ENCODE results near the gene DPH1. TPM values are rescaled to one million over a fixed set of nuclear protein-coding genes. Genes with fewer than 3 reads are reported as not detected.

Gene DPH1
- total and polyA plus RNA-seq, 9 donors, result 27.5 to 77.7 (median 46.0) TPM

- intact Hi-C loops (cut with DNase I), result no loop called here
- Histone ChIP-seq H3K27me3 (no peaks in the 10 kb centered on the region), H3K4me3 (no peak overlapping the region), H3K36me3 (no peaks in the 10 kb centered on the region), H3K9me3 (no peaks in the 10 kb centered on the region), H3K27ac (peak overlapping the region in 1 of 2 donors; percentile 49), H3K4me1 (ENCODE audit: insufficient read depth) (peaks cover 40% of the 10 kb centered on the region)
- TF ChIP-seq EP300 (IDR thresholded peaks at IDR 0.05) (no peak), CTCF (IDR thresholded peaks at IDR 0.05) (no peak), POLR2A (IDR thresholded peaks at IDR 0.05) (no peak)
- DNase-seq, result peak in 3 of 5 donors; percentile 37 to 62 (median 53)
- 24 to 33% (median 32%) methylated on average over 14 to 15 of the region's 15 CpGs for WGBS, 3 donors
Measured at GRCh38 chr17:2068519-2069051, 38.6 kb downstream of the DPH1 start.

GRCh38 chr17:2070241-2071023 lies 40.5 kb downstream of the DPH1 start:
- intact Hi-C loops (cut with DNase I), result no loop called here
- DNase-seq, result peak in 2 of 5 donors; percentile 28 to 44
- no peaks in the 10 kb centered on the region for H3K27me3 ChIP-seq
- TF ChIP-seq CTCF (IDR thresholded peaks at IDR 0.05), result no peak
- no peak for TF ChIP-seq POLR2A (IDR thresholded peaks at IDR 0.05)
- TF ChIP-seq EP300 (IDR thresholded peaks at IDR 0.05), result no peak
- H3K4me1 ChIP-seq (ENCODE audit: insufficient read depth), result peaks cover 40% of the 10 kb centered on the region
- H3K36me3 ChIP-seq, result no peaks in the 10 kb centered on the region
- WGBS, 3 donors, result 82 to 89% (median 88%) methylated on average over 13 of the region's 13 CpGs
- H3K27ac ChIP-seq, result peak overlapping the region in 1 of 2 donors; percentile 76
- H3K9me3 ChIP-seq, result no peaks in the 10 kb centered on the region
- no peak overlapping the region for H3K4me3 ChIP-seq

GRCh38 chr17:2071024-2071385 lies 41.1 kb downstream of the DPH1 start:
- TF ChIP-seq CTCF (IDR thresholded peaks at IDR 0.05), result no peak
- TF ChIP-seq POLR2A (IDR thresholded peaks at IDR 0.05), result no peak
- TF ChIP-seq EP300 (IDR thresholded peaks at IDR 0.05), result no peak
- Histone ChIP-seq H3K27me3 (no peaks in the 10 kb centered on the region), H3K9me3 (no peaks in the 10 kb centered on the region), H3K27ac (peak overlapping the region; percentile 75 to 76), H3K36me3 (no peaks in the 10 kb centered on the region), H3K4me1 (ENCODE audit: insufficient read depth) (peaks cover 43% of the 10 kb centered on the region), H3K4me3 (no peak overlapping the region)
- no peak for DNase-seq
- intact Hi-C loops (cut with DNase I), result no loop called here
- 87 to 96% (median 92%) methylated on average over 6 of the region's 6 CpGs for WGBS, 3 donors

GRCh38 chr17:2071455-2072281 lies 41.7 kb downstream of the DPH1 start:
- DNase-seq, result peak; percentile 64 to 81 (median 67)
- Histone ChIP-seq H3K4me3 (no peak overlapping the region), H3K36me3 (no peaks in the 10 kb centered on the region), H3K4me1 (ENCODE audit: insufficient read depth) (peaks cover 42% of the 10 kb centered on the region), H3K27ac (peak overlapping the region; percentile 75 to 76), H3K9me3 (no peaks in the 10 kb centered on the region), H3K27me3 (no peaks in the 10 kb centered on the region)
- TF ChIP-seq CTCF (IDR thresholded peaks at IDR 0.05), result no peak
- TF ChIP-seq POLR2A (IDR thresholded peaks at IDR 0.05), result no peak
- peak; percentile 34 for TF ChIP-seq EP300 (IDR thresholded peaks at IDR 0.05)
- intact Hi-C loops (cut with DNase I), result no loop called here
- 21 to 29% (median 23%) methylated on average over 30 to 31 of the region's 31 CpGs for WGBS, 3 donors

Measured in ovary (tissue), 9 donors.